OCI-LY1 (cell line): ENCODE measurements around the gene TLCD3B.

Experiments
- H2AFZ ChIP-seq: fragments of 200-600 bp; sonication (generic), shearing (Covaris generic); 2 replicates; pipeline ENCODE4 v1.6.0; 2014; ENCODE audit warnings: antibody characterized with exemption, mild to moderate bottlenecking, low read length
- H3F3A ChIP-seq: fragments of 200-600 bp; sonication (generic), shearing (Covaris generic); 2 replicates; pipeline ENCODE4 v1.6.0; 2014; ENCODE audit warnings: mild to moderate bottlenecking, antibody characterized with exemption, low read length, moderate library complexity; ENCODE audit not compliant: insufficient read depth
- H3K27ac ChIP-seq: fragments of 200-600 bp; sonication (generic); 2 replicates; pipeline ENCODE4 v1.5.1; 2014; ENCODE audit warnings: low read length, mixed run types, mild to moderate bottlenecking, low read depth; ENCODE audit not compliant: poor library complexity, severe bottlenecking
- H3K27me3 ChIP-seq: fragments of 200-600 bp; sonication (generic); 2 replicates; pipeline ENCODE4 v1.6.0; 2014; ENCODE audit warnings: antibody characterized with exemption, mild to moderate bottlenecking, low read length, moderate library complexity; ENCODE audit not compliant: insufficient read depth
- H3K36me3 ChIP-seq: fragments of 200-600 bp; sonication (generic); 2 replicates; pipeline ENCODE4 v1.6.1; 2014; ENCODE audit warnings: mild to moderate bottlenecking, antibody characterized with exemption, low read length, moderate library complexity, mixed read lengths; ENCODE audit not compliant: insufficient read depth
- H3K4me1 ChIP-seq: fragments of 200-600 bp; sonication (generic); 2 replicates; pipeline ENCODE4 v1.5.1; 2014; ENCODE audit warnings: mild to moderate bottlenecking, low read length, moderate library complexity; ENCODE audit not compliant: insufficient read depth, severe bottlenecking
- H3K4me2 ChIP-seq: fragments of 200-600 bp; sonication (generic), shearing (Covaris generic); 2 replicates; pipeline ENCODE4 v1.6.1; 2014; ENCODE audit warnings: low read length
- H3K4me3 ChIP-seq: fragments of 200-600 bp; sonication (generic); 2 replicates; pipeline ENCODE4 v1.5.1; 2014; ENCODE audit warnings: low read length, low read depth, mild to moderate bottlenecking, mixed read lengths; ENCODE audit not compliant: poor library complexity, severe bottlenecking
- H3K79me2 ChIP-seq: fragments of 200-600 bp; shearing (Covaris generic); 2 replicates; pipeline ENCODE4 v1.6.1; 2016; ENCODE audit warnings: mixed run types, low read length, mixed read lengths; ENCODE audit not compliant: insufficient read depth
- H3K9ac ChIP-seq: fragments of 200-600 bp; sonication (generic), shearing (Covaris generic); 2 replicates; pipeline ENCODE4 v1.6.1; 2014; ENCODE audit warnings: mild to moderate bottlenecking, low read length, mixed read lengths
- H3K9me2 ChIP-seq: fragments of 200-600 bp; sonication (generic), shearing (Covaris generic); 2 replicates; pipeline ENCODE4 v1.6.1; 2014; ENCODE audit warnings: low read depth, mild to moderate bottlenecking, low read length, mixed read lengths
- H3K9me3 ChIP-seq: fragments of 200-600 bp; shearing (Covaris generic); 2 replicates; pipeline ENCODE4 v1.6.1; 2014; ENCODE audit warnings: low read length, mixed read lengths
- H4K20me1 ChIP-seq: fragments of 200-600 bp; sonication (generic), shearing (Covaris generic); 2 replicates; pipeline ENCODE4 v1.6.0; 2016; ENCODE audit warnings: mild to moderate bottlenecking, low read length; ENCODE audit not compliant: insufficient read depth
- CTCF ChIP-seq: fragments of 200-600 bp; sonication (generic), shearing (Covaris generic); IDR thresholded peaks from 2 replicates; pipeline ENCODE4 v1.5.1; 2017; ENCODE audit warnings: mild to moderate bottlenecking, antibody characterized with exemption, low read length, moderate library complexity, mixed read lengths
- EZH2 ChIP-seq: fragments of 200-600 bp; sonication (generic), shearing (Covaris generic); IDR thresholded peaks from 2 replicates; pipeline ENCODE4 v1.8.0; 2017; ENCODE audit warnings: borderline replicate concordance, mixed run types, mild to moderate bottlenecking, antibody characterized with exemption, low read length, moderate library complexity, mixed read lengths

TLCD3B gene

GRCh38 chr16:30032083-30032819, 1.2 kb upstream of the TLCD3B start:
- Histone ChIP-seq H4K20me1 (no peaks in the 10 kb centered on the region), H3K9me3 (no peaks in the 10 kb centered on the region), H3K4me2 (no peak overlapping the region), H3K4me1 (no peaks in the 10 kb centered on the region), H3K36me3 (no peaks in the 10 kb centered on the region; the same call in 1 of the 2 replicates), H3K9ac (no peak overlapping the region), H3F3A (no peaks in the 10 kb centered on the region), H2AFZ (no peak overlapping the region), H3K9me2 (no peaks in the 10 kb centered on the region), H3K4me3 (no peak overlapping the region), H3K79me2 (no peaks in the 10 kb centered on the region), H3K27me3 (peaks cover 5% of the 10 kb centered on the region; the same call in 1 of the 2 replicates), H3K27ac (no peak overlapping the region)
- TF ChIP-seq CTCF (peak; percentile 95), EZH2 (no peak)

GRCh38 chr16:30031477-30031918, 427 bp upstream of the TLCD3B start:
- H3F3A ChIP-seq = no peaks in the 10 kb centered on the region
- no peak for TF ChIP-seq EZH2
- no peak for TF ChIP-seq CTCF
- no peaks in the 10 kb centered on the region for H3K79me2 ChIP-seq
- H3K27me3 ChIP-seq = peaks cover 8% of the 10 kb centered on the region; the same call in 1 of the 2 replicates
- no peak overlapping the region for H3K4me3 ChIP-seq
- H2AFZ ChIP-seq = no peak overlapping the region
- no peak overlapping the region for H3K4me2 ChIP-seq
- H3K9me2 ChIP-seq = no peaks in the 10 kb centered on the region
- H3K4me1 ChIP-seq = no peaks in the 10 kb centered on the region
- no peak overlapping the region for H3K9ac ChIP-seq
- no peaks in the 10 kb centered on the region for H3K9me3 ChIP-seq
- H3K36me3 ChIP-seq = no peaks in the 10 kb centered on the region; the same call in 1 of the 2 replicates
- no peak overlapping the region for H3K27ac ChIP-seq
- no peaks in the 10 kb centered on the region for H4K20me1 ChIP-seq

- H3K9me2 ChIP-seq = no peaks in the 10 kb centered on the region
- no peaks in the 10 kb centered on the region for H3K9me3 ChIP-seq
- TF ChIP-seq CTCF (no peak), EZH2 (no peak)
- no peak overlapping the region for H3K4me3 ChIP-seq
- H3F3A ChIP-seq = no peaks in the 10 kb centered on the region
- H3K79me2 ChIP-seq = no peaks in the 10 kb centered on the region
- H3K4me1 ChIP-seq = no peaks in the 10 kb centered on the region
- no peak overlapping the region for H3K27ac ChIP-seq
- no peak overlapping the region for H3K9ac ChIP-seq
- no peak overlapping the region for H3K4me2 ChIP-seq
- peaks cover 8% of the 10 kb centered on the region; the same call in 1 of the 2 replicates for H3K27me3 ChIP-seq
- H2AFZ ChIP-seq = no peak overlapping the region
- no peaks in the 10 kb centered on the region for H4K20me1 ChIP-seq
- H3K36me3 ChIP-seq = no peaks in the 10 kb centered on the region
Measured at GRCh38 chr16:30030011-30030685, 923 bp downstream of the TLCD3B start.
